Measurements from ENCODE around the gene FYN.

FYN gene

DNA sequence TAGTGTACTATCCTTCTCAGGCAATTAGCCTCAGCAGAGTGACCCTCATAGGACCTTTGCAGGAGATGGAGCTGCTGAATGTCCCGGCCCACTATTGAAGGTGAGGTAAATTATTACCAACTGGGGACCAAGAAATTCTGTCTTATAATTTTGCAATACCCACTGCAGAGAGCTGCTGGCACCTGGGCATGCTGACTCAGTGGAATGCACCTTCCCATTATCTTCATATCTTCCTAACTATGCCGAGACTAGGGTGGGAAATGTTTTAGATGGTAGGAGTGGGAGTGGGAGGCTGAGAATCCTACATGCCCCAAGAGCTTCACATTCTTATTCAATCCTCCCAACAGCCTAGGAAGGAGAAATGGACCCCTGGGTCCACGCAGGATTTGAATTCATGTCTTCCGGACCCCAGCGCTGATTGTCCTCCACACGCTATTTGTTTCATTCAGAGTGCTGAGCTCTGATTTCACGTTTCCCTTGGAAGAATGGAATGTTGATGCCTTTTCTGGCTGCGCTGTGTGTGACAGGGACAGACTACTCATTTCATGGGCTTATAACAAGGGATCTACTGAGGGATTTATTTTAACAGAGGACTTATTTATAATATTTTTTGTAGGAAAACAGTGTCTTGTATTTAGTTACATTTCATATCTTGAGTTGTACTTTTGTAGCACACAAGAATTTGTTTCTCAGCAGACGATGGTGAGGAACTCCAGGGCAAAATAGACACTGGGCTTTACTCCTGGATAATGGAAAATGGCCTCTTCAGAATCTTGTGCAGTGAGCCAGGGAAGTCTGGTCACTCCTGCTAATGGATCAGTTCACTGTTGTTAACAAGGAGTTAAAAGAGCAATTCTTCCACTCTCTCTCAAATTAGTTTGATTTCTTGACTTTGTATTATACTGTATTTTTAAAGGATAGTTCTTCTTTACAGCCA, 66.4 kb downstream of the FYN start:
- no peak for DNase-seq (ENCODE audit: low spot score)

GRCh38 chr6:111806165-111806547, 67.1 kb downstream of the FYN start:
- no peak for DNase-seq (ENCODE audit: low spot score)

- DNase-seq (ENCODE audit: low spot score): no peak
Observed at GRCh38 chr6:111805511-111806164, 67.6 kb downstream of the FYN start.

DNA sequence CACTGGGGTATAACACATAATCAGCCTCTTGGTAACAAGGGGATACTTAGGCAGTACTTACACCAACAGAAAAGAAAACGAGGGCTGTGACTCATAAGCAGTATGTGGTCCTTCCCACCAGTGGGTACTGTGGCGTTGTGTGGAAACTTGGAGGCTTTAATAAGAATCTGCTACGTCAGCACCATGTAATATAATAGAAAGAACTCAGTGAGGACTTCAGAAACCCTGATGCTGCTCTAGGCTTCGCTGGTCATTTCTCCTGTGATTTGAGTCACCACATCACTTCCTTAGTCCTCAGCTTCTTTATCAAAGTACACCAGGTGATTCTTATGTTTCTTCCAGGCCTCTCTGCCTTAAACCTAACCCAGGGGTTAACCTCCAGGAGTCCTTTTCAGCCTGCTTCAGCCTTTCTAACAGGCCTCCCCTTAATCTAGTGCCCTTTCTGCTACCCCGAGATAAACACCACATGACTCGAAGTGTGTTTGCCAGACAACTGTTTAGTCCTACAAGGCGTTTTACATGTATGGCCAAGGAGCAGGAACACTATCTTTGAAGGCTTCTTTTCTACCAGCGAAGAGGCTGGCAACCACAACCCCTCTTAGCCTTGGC, 68.5 kb downstream of the FYN start:
- DNase-seq (ENCODE audit: low spot score): no peak

- DNase-seq (ENCODE audit: low spot score): no peak
Observed at GRCh38 chr6:111803804-111804203, 69.4 kb downstream of the FYN start.

DNA sequence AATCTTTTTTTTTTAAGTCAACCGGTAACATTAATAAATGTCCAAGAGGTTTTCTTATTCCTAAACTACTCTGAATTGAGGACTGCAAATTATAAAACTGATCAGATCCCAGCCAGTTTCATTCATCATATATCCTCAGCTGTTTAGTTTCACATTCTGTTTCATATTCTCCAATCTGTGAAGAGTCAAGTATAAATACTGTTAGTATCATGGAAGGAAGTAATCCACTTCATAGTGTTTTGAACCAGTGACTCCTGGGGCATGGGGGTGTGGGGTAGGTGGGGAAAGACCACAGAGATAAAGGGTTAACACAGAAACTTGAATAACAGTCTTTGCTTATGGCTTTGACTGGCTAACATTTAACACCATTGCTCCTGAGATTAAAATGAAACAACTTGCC, 69.9 kb downstream of the FYN start:
- no peak for DNase-seq (ENCODE audit: low spot score)

GRCh38 chr6:111802720-111803330, 70.4 kb downstream of the FYN start:
- no peak for DNase-seq (ENCODE audit: low spot score)

DNA sequence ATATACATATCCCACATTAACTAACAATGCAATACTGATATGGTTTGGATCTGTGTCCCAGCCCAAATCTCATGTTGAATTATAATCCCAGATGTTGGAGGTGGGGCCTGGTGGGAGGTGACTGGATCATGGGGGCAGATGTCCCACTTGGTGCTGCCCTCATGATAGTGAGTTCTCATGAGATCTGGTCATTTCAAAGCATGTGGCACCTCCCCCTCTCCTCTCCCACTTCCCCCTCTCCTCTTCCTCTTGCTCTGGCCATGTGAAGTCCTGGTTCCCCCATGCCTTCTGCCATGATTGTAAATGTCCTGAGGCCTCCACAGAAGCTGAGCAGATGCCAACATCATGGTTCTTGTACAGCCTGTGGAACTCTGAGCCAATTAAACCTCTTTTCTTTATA, 71.2 kb downstream of the FYN start:
- no peak for DNase-seq (ENCODE audit: low spot score)

DNA sequence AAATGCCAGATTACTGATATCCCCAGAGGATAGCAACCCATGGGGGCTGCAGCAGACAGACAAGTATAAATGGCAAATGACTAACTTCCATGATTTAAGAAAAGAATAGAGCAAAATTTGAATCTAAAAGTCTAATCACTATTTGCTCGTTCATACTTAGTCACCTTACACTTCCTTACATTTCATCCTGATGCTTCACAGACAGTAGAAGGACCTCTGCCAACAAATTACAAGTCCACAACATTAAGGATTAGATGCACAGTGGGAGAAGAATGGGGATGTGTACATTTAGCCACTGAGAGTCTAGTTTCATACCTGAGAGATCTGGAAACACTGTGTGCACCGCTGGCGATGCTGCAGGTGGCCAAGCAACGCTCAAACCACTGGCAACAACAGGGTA, 72.4 kb downstream of the FYN start:
- DNase-seq (ENCODE audit: low spot score): no peak

- no peak for DNase-seq (ENCODE audit: low spot score)
Observed at GRCh38 chr6:111800259-111800765, 72.9 kb downstream of the FYN start.

GRCh38 chr6:111799576-111800258, 73.5 kb downstream of the FYN start:
- no peak for DNase-seq (ENCODE audit: low spot score)

DNA sequence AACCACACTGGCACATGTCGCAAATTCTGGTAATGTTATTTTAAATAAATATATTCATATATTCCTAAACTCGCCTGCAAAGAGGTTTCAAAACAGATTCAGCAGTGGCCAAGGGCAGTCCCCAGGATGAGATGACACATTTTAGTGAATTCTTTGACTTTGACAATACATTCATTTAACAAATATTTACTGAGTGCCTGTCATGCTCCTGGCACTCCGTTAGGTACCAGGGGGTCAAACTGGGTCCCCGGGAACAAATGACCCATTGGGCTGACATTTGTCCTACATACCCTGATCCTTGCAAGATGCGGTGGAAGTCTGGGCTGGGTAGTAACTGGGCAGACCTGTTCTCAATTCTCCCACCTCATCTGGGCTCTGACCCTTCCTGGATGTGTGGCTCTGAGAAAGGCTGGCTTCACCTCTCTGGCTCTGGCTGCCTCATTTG, 74.9 kb downstream of the FYN start:
- DNase-seq (ENCODE audit: low spot score): no peak

DNA sequence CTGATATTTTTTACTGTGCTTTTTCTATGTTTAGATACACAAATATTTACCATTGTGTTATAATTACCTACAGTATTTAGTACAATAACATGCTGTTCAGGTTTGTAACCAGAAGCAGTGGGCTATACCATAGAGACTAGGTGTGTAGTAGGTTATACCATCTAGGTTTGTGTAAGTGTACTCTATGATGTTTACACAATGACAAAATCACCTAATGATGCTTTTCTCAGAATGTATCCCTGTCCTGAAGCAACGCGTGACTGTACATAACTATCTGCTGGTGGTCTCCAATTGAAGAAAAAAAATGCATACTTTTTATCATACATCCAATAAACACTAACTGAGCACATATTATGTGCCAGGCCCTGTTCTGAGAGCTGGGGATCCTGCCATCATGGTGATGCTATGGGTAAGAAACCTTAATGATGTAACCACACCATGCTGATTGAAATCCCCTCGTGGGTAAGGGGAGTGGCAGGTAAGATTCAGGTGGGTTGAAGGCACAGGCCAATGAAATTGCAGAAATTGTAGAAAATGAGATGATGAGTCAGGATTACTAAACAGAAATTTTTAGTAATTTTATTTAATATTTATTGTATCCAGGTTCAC, 76.8 kb downstream of the FYN start:
- no peak for DNase-seq (ENCODE audit: low spot score)

DNA sequence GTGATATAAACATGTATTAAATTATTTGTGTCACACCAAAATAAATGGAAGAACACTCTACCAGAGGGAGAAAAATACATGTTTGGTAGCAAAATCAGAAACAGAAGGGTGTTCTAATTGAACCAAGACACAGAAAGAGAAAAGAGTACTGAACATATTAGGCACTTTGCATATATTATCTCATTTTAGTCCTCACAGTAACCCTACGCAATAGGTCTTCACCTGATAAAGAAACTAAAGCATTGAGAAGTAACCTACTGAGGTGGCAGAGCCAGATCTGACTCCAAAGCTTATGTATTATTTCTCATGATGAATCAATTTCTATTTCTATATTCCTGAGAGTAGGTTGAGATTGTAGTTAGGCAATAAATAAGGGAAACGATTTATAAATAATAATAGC, 77.7 kb downstream of the FYN start:
- DNase-seq (ENCODE audit: low spot score): no peak

DNA sequence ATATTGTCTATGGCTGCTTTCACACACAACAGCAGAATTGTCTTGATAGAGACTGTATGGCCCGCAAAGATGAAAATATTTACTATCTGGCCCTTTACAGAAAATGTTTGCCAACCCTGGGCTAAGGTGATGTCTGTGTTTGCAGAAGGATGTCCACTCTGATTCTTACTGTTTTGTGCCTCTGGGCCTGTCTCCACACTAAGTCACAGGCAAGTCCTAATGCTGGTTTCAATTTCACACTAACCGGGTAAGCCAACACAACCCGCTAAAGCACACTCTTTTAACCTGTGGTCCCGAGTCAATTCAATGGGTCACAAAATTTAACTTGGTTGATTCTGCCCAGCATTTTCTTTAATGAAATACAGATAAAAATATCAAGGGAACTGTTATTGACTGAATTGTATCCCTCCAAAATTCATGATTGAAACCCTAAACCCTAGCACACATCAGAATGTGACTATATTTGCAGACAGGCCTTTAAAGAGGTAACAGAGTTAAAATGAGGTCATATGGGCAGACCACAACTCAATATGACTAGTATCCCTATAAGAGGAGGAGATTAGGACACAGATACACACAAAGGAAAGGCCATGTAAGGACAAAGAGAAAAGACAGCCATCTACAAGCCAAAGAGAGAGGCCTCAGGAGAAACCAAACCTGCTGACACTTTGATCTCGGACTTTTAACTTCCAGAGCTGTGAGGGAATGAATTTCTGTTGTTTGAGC, 78.4 kb downstream of the FYN start:
- DNase-seq (ENCODE audit: low spot score): no peak

- DNase-seq (ENCODE audit: low spot score): no peak
Observed at GRCh38 chr6:111794300-111794699, 79.0 kb downstream of the FYN start.

DNA sequence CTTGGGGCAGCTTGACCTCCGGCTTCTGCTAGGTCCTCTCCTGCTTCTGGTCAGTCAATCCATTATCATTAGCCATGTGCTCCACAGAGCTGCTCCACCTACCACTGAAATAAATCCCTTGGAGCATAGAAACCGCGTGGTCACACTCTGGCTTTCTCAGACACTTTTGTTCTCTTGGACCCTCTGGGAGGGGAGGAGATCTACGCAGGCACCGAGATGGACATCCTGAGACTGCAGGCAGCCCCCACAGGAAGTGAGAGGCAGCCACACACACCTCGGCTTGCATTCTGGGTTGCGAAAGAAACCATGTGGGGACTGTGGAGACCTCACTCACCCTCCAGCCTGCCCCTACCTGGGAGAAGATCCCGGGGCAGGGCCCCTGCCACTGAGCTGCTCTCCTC, 79.5 kb downstream of the FYN start:
- DNase-seq (ENCODE audit: low spot score): no peak

DNA sequence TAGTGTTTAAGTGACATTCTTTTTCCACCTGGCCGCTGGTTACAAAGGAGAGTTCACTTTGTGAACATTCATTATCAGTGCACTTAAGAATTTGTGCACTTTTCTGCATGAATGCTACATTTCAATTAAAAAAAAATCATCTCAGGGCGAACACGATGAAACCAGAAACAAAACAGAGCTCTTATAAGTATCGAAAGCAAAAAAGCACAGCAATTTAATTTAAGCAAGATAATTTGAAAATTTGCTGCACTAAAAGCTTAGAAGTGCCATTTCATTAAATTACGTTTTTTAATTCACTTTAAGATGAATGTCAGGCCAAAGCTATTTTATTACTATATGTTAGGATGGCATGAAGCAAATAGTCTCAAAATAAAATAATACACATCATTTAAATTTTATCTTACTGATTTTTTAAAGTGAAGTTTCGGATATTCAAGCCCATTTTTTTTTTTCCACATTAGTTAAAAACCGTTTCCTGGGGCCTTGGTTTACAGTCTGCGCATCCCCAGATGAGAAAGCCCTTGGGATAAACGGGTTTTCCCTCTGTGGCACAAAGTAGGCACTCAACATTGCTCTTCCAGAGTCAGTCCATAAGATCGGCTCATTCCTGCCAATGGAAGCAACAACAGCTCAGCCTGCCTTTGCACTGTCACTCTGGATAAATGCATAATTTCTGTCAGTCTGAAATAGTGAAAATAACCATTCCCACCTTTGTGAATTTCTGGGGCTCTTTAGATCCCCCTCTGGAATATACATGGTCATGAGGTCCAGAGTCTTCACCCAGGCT, 80.1 kb downstream of the FYN start:
- DNase-seq (ENCODE audit: low spot score): no peak

DNA sequence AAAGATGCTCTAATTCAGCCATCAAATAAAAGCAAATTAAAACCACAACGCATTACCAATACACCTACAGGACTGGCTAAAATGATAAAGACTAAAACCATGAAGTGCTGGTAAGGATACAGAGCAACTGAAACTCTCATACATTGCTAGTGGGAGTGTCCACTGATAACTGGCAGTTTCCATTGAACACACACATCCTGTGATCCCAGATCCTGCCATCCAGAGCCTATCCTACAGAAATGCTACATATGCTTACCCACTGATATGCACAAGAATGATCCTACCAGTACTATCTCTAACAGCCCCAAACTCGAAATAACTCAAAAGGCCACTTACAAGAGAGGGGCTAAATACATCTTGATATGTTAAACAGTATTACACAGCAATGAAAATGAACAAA, 81.0 kb downstream of the FYN start:
- no peak for DNase-seq (ENCODE audit: low spot score)

- DNase-seq (ENCODE audit: low spot score): no peak
Observed at GRCh38 chr6:111791415-111791814, 81.8 kb downstream of the FYN start.
